ENCODE results near the gene FNIP1.
"Not testable (repeated sequence)": the region's sequence is repeated elsewhere in the genome, so short reads cannot be mapped to it uniquely, and the experiment has no call there.

The FNIP1 gene

DNA sequence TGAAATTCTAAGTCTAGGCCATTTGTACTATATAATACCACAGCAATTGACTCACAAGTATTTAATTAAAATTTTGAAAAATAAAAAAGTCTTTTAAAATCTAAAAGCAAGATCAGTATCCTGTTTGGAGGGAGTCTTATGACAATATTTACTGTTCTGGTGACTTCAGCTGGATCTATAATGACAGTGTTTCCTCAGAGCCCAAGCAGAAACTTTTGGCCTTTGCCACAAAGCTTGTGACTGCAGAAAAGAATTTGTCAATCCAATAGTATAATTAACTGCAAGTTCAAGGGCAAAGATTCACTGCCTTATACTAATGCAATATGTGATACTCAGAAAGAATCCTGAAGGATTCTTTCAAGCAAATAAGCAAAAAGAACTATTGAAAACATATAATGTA is 112.2 kb downstream of the FNIP1 start:
- no peak for DNase-seq (ENCODE audit: low read depth)

DNA sequence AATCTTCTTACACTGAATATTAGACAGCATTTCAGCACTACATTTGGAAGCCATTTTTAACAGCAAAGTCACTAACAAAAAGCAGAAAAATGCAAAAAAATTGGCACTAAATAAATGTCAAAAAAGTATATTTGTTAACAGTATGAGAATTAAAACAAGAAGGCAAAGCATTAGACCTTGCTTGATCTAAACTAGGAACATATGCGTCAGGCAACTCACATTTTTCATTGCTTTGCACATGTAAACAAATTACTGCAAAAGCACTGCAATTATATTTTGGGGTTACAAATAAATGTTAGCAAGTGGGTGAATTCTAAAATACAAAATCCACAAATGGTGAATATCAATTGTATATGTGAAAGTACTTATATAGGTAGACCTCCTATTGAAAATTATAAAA is 112.8 kb downstream of the FNIP1 start:
- no peak for DNase-seq (ENCODE audit: low read depth)

DNA sequence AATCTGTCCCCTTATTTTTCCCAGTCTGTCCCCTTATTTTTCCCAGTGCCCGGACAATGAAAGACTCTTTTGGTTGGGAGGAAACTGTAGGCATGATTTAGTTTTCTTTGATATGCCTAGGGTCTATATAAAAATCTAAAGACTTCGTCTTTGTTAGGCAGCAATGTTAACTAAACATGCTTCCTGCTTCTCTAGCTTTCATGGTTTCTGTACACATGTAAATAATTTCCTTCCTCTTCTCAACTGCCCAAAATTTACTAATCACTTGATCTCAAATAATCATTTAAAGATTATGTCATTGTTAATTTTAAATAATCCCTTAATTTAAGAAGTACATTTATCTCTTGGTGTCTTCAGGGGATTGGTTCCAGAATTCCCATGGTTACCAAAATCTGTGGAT is 114.0 kb downstream of the FNIP1 start:
- no peak for DNase-seq (ENCODE audit: low read depth)

- DNase-seq (ENCODE audit: low read depth) = no peak
Observed at GRCh38 chr5:131682175-131682574, 114.6 kb downstream of the FNIP1 start.

DNA sequence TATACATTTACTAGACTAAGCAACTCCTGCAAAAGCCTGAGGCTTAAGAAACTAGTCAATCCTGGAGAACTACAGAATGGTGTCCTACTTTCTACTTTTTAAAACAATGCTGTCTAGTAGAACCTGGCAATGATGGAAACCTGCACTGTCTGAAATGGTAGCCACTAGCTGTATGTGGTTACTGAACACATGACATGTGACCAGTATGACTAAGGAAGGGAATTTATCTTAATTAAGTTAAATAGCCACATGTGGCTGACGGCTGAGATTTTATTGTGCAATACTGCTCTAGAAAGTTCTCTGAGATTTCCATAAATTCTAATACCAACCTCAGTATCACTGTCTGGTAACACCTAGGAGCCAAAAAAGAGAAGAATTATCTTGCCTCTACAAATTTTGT is 116.9 kb downstream of the FNIP1 start:
- DNase-seq (ENCODE audit: low read depth) = no peak

- not testable (repeated sequence) for DNase-seq (ENCODE audit: low read depth)
Observed at GRCh38 chr5:131678273-131678672, 118.5 kb downstream of the FNIP1 start.

DNA sequence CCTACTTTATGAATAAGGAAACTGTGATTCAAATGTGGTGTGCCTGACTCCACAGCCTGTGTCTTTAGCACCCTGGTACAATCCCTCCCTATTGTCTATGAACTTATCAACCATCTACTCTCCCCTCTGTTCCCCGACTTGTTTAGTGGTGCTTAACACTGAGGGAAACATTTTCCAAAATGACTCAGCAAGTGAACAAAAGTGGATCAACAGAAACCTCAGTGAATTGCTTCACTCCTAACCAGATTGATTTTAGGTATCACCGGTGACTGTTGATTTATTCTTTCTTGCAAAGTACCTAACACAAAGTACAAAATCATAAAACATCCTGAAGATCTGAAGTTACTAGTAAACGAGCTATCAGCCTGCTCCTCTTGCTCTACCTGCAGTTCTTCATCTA is 119.7 kb downstream of the FNIP1 start:
- DNase-seq (ENCODE audit: low read depth) = no peak

- DNase-seq (ENCODE audit: low read depth) = no peak
Observed at GRCh38 chr5:131672776-131673175, 124.0 kb downstream of the FNIP1 start.

GRCh38 chr5:131671994-131672655 is 124.7 kb downstream of the FNIP1 start:
- DNase-seq (ENCODE audit: low read depth) = no peak

- no peak for DNase-seq (ENCODE audit: low read depth)
Observed at GRCh38 chr5:131671409-131671808, 125.4 kb downstream of the FNIP1 start.

DNA sequence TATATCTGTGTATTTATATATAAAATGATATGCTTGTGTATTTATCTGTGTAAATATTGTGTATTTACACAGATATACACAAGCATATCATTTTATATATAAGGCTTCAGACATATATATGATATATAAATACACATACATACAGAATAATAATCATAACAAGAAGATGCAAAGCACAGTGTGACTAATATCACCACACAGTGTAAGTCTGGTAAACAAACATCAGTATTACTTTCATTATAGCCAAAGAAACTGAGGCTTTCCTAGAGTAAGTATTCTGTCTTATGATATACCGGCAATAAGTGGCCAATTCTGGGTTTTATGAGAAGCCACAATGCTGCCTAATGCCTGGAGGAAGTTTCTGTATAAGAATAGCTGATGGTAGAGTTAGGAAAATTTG is 131.9 kb downstream of the FNIP1 start:
- no peak for DNase-seq (ENCODE audit: low read depth)

GRCh38 chr5:131661933-131662332 is 134.9 kb downstream of the FNIP1 start:
- DNase-seq (ENCODE audit: low read depth) = no peak

- no peak for DNase-seq (ENCODE audit: low read depth)
Observed at GRCh38 chr5:131659841-131660240, 137.0 kb downstream of the FNIP1 start.

- DNase-seq (ENCODE audit: low read depth) = no peak
Observed at GRCh38 chr5:131659290-131659689, 137.5 kb downstream of the FNIP1 start.

- DNase-seq (ENCODE audit: low read depth) = no peak
Observed at GRCh38 chr5:131654776-131655175, 142.0 kb downstream of the FNIP1 start.

DNA sequence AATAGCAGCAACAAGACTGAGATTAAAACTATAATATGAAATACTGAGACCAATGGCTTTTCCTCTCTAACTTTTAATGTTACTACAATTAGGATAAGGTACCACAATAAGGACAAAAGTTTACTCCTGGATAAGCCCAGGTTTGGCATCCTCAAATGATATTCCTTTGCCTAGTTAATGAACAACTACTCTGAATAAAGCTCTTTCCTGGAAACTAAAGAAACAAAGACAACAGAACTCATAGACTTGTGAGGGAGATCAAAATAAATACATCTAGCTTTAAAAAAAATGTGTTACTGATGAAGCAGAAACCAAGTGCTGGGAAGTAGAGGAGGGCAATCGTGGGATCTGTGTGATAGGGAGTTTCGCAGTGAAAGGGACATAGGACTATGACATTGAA is 142.5 kb downstream of the FNIP1 start:
- no peak for DNase-seq (ENCODE audit: low read depth)

DNA sequence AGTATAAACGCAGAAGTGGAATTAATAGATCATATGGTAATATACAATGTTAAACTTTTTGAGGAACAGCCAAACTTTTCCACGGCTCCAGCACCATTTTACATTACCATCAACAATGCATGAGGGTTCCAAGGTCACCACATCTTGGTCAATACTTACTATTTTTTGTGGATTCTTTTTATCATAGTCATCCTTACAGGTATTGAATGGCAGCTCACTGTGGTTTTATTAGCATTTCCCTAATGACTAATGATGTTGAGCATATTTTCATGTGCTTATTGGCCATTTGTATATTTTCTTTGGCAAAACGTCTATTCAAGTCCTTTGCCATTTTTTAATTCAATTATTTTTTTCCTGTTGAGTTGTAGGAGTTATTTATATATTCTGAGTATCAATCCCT is 147.7 kb downstream of the FNIP1 start:
- no peak for DNase-seq (ENCODE audit: low read depth)

GRCh38 chr5:131647048-131647769 is 149.6 kb downstream of the FNIP1 start:
- DNase-seq (ENCODE audit: low read depth) = no peak

- no peak for DNase-seq (ENCODE audit: low read depth)
Observed at GRCh38 chr5:131644822-131645221, 152.0 kb downstream of the FNIP1 start.

- no peak for DNase-seq (ENCODE audit: low read depth)
Observed at GRCh38 chr5:131644370-131644769, 152.4 kb downstream of the FNIP1 start.

DNA sequence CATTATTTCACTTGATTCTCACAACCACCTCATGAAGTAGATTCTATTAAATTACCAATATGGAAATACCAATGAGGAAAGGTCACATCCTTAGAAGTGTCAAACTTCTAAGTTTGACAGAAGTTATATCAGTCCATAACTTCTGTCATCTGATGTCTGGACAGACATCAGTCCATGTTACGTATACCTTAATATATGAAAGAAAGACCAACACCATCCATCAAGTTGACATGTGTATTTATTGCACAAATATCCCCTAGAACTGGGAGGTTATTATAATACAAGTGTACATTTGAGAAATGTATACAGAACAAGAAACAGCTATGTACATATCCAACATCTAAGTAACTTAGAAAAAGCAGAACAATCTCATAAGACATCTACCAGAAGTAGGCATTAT is 155.3 kb downstream of the FNIP1 start:
- no peak for DNase-seq (ENCODE audit: low read depth)

- no peak for DNase-seq (ENCODE audit: low read depth)
Observed at GRCh38 chr5:131640043-131640856, 156.6 kb downstream of the FNIP1 start.

GRCh38 chr5:131639148-131639547 is 157.7 kb downstream of the FNIP1 start:
- no peak for DNase-seq (ENCODE audit: low read depth)

Measured in stimulated activated CD8-positive, alpha-beta memory T cell treated with anti-CD3 and anti-CD28 coated beads, Interleukin-15, amount 100 ng/mL, for 24 hours (primary cell).